HepG2 (cell line): ENCODE data around the gene GSTK1. TPM values are rescaled to one million over a fixed set of nuclear protein-coding genes. Genes with fewer than 3 reads are reported as not detected.

Experiments
- ATAC-seq: fragments of 200-7000 bp; cut with Tn5 transposase; 3 replicates; pipeline ENCODE4 v1.9.1; 2020; ENCODE audit warnings: mild to moderate bottlenecking, moderate library complexity
- BruUV-seq: library from RNA; stranded (reverse); fragments of 400-500 nt; replicated peaks from 2 replicates; lab custom pipeline; 2021; lab: Mats Ljungman, UMichigan
- CTCF ChIA-PET: fragments of 300-600 bp; formaldehyde crosslinking; extraction: SDS; loops from one replicate; lab custom pipeline; 2021; ENCODE audit warnings: low total read pairs, inconsistent platforms, low intra/inter-chr PET ratio; lab: Yijun Ruan, JAX
- POLR2A ChIA-PET: fragments of 350-600 bp; sonication (Branson Sonifier 250); formaldehyde crosslinking; loops from one replicate; lab custom pipeline; 2020; ENCODE audit warnings: antibody characterized with exemption, inconsistent platforms; lab: Yijun Ruan, JAX
- DNase-seq: peaks from one replicate; pipeline ENCODE4 v3.0.0-alpha.2; 2015; ENCODE audit warnings: low spot score
- FAIRE-seq: peaks from 3 replicates; lab custom pipeline; 2011; peaks lifted over from hg19 to GRCh38; lab: Jason Lieb, UNC
- H2AFZ ChIP-seq: one replicate; pipeline ENCODE4 v1.6.1; 2011; ENCODE audit warnings: low read length, inconsistent platforms
- H3K27ac ChIP-seq: fragments of 300-600 bp; 3 replicates; pipeline ENCODE4 v1.8.0; 2011; ENCODE audit warnings: mixed run types, mild to moderate bottlenecking, mixed read lengths, low read length, inconsistent platforms; ENCODE audit not compliant: insufficient read depth; ENCODE audit errors: extremely low read length
- H3K27me3 ChIP-seq, 2 experiments: fragments of 200-600 bp in 1 of 2; 2 replicates in 1 of 2; 3 replicates in 1 of 2; pipeline versions ENCODE4 v1.6.0 to v1.8.0; 2011; ENCODE audit warnings: low read length in 2 of 2, mild to moderate bottlenecking in 2 of 2, moderate library complexity in 2 of 2, inconsistent platforms in 1 of 2; ENCODE audit not compliant: insufficient read depth in 2 of 2, control insufficient read depth in 1 of 2
- H3K36me3 ChIP-seq, 2 experiments: fragments of 200-600 bp in 1 of 2; replicated peaks in 1 of 2; 2 replicates in 1 of 2; 3 replicates in 1 of 2; pipeline versions ENCODE4 v1.5.1 to v1.8.0; 2011; ENCODE audit warnings: low read length in 2 of 2, inconsistent platforms in 1 of 2; ENCODE audit not compliant: insufficient read depth in 2 of 2, control insufficient read depth in 1 of 2
- H3K4me1 ChIP-seq: 2 replicates; pipeline ENCODE4 v1.5.1; 2012; ENCODE audit warnings: low read length, inconsistent platforms; ENCODE audit not compliant: insufficient read depth
- H3K4me2 ChIP-seq: 2 replicates; pipeline ENCODE4 v1.6.0; 2011; ENCODE audit warnings: low read depth, low read length, inconsistent platforms
- H3K4me3 ChIP-seq, 3 experiments: fragments of 200-600 bp in 1 of 3; sonication (generic), shearing (Covaris generic) in 1 of 3; replicated peaks in 1 of 3; 2 replicates each; pipeline ENCODE4 v1.5.1; 2011 to 2016; ENCODE audit warnings: low read length in 3 of 3, inconsistent platforms in 2 of 3, low read depth in 2 of 3, mild to moderate bottlenecking in 2 of 3, control low read depth in 1 of 3, mixed read lengths in 1 of 3; ENCODE audit not compliant: insufficient read depth in 1 of 3
- H3K79me2 ChIP-seq: one replicate; pipeline ENCODE4 v1.6.1; 2011; ENCODE audit warnings: low read length, inconsistent platforms; ENCODE audit not compliant: insufficient read depth
- H3K9ac ChIP-seq: 2 replicates; pipeline ENCODE4 v1.6.0; 2011; ENCODE audit warnings: mild to moderate bottlenecking, low read depth, low read length, inconsistent platforms; ENCODE audit not compliant: insufficient read depth
- H3K9me3 ChIP-seq: 2 replicates; pipeline ENCODE4 v1.5.1; 2012; ENCODE audit warnings: mild to moderate bottlenecking, low read length
- H4K20me1 ChIP-seq: 2 replicates; pipeline ENCODE4 v1.6.0; 2011; ENCODE audit warnings: inconsistent platforms, mild to moderate bottlenecking, low read length, moderate library complexity; ENCODE audit not compliant: insufficient read depth
- CHD4 ChIP-seq: fragments of 200-600 bp; sonication (generic); IDR thresholded peaks from 2 replicates; pipeline ENCODE4 v1.7.0; 2017; ENCODE audit warnings: mild to moderate bottlenecking, low read length, borderline replicate concordance
- GABPB1 ChIP-seq: IDR thresholded peaks from 2 replicates; pipeline ENCODE4 v1.6.1; 2016; ENCODE audit warnings: mild to moderate bottlenecking, missing genetic modification reagents, moderate library complexity, missing compliant biosample characterization
- IRF9 ChIP-seq: sonication (generic); formaldehyde crosslinking; IDR thresholded peaks from 2 replicates; pipeline ENCODE4 v1.8.0; 2022; ENCODE audit warnings: missing genetic modification reagents, mild to moderate bottlenecking, borderline replicate concordance
- KLF15 ChIP-seq: sonication (generic); formaldehyde crosslinking; IDR thresholded peaks from 2 replicates; pipeline ENCODE4 v1.8.1; 2023; ENCODE audit warnings: borderline replicate concordance, mild to moderate bottlenecking, inconsistent platforms, missing genetic modification reagents, mixed read lengths
- NFKB2 ChIP-seq: sonication (generic); formaldehyde crosslinking; IDR thresholded peaks from 2 replicates; pipeline ENCODE4 v1.4.0; 2020; ENCODE audit warnings: missing genetic modification reagents, borderline replicate concordance
- POLR2AphosphoS2 ChIP-seq: IDR thresholded peaks from 2 replicates; pipeline ENCODE4 v1.6.1; 2011; ENCODE audit warnings: low read depth, low read length, improper control_type of control experiment
- RFXANK ChIP-seq: IDR thresholded peaks from 2 replicates; pipeline ENCODE4 v1.6.1; 2016
- RFXAP ChIP-seq: sonication (generic); formaldehyde crosslinking; IDR thresholded peaks from 2 replicates; pipeline ENCODE4 v1.4.0; 2020; ENCODE audit warnings: missing genetic modification reagents, borderline replicate concordance
- SALL1 ChIP-seq: sonication (generic); formaldehyde crosslinking; IDR thresholded peaks from 2 replicates; pipeline ENCODE4 v1.8.0; 2022; ENCODE audit warnings: mild to moderate bottlenecking, missing genetic modification reagents
- ZBTB3 ChIP-seq: sonication (generic); formaldehyde crosslinking; IDR thresholded peaks from 2 replicates; pipeline ENCODE4 v1.4.0; 2020; ENCODE audit warnings: low read depth, mild to moderate bottlenecking, moderate library complexity, missing genetic modification reagents, borderline replicate concordance
- ZNF260 ChIP-seq: sonication (generic); formaldehyde crosslinking; IDR thresholded peaks from 2 replicates; pipeline ENCODE4 v1.4.0; 2020; ENCODE audit warnings: missing genetic modification reagents, low read depth, mild to moderate bottlenecking, borderline replicate concordance
- ZNF597 ChIP-seq: sonication (generic); formaldehyde crosslinking; IDR thresholded peaks from 2 replicates; pipeline ENCODE4 v1.5.0; 2020; ENCODE audit warnings: missing genetic modification reagents
- ZNF614 ChIP-seq: IDR thresholded peaks from 2 replicates; pipeline ENCODE4 v1.6.1; 2018; ENCODE audit warnings: missing biosample characterization, missing genetic modification reagents, inconsistent platforms, borderline replicate concordance
- ZSCAN31 ChIP-seq: sonication (generic); formaldehyde crosslinking; IDR thresholded peaks from 2 replicates; pipeline ENCODE4 v1.5.0; 2020; ENCODE audit warnings: low read depth, mild to moderate bottlenecking, missing genetic modification reagents
- WGBS: methylation state at CpG from one replicate; pipeline ENCODE4 v1.1.6; 2017; ENCODE audit warnings: low lambda C conversion rate; 5-methylcytosine and 5-hydroxymethylcytosine counted together
- in situ Hi-C: cut with HindIII; loops from 2 replicates; pipeline ENCODE4 v1.10.0; 2017; ENCODE audit warnings: low pct_unique_long_range_greater_than_20kb; ENCODE audit not compliant: extremely low pct_ligation_motif_present
- intact Hi-C: fragments of 100-400 bp; cut with micrococcal nuclease; formaldehyde crosslinking; loops from one replicate; pipeline ENCODE4 v1.10.0; 2022; ENCODE audit not compliant: unreplicated experiment
- polyA plus RNA-seq, 8 experiments: library from polyadenylated mRNA; depleted of rRNA in 3 of 8; stranded (reverse) in 7 of 8; unstranded in 1 of 8; fragments of >200 nt; fragmentation: Illumina TruSeq in 4 of 8; extraction: Trizol in 4 of 8; gene quantifications; 2 replicates each; pipeline versions ENCODE4 v1.2.1 to v1.2.3, GENCODE V29; 2011 to 2016; ENCODE audit warnings: low read depth in 4 of 8, missing spikeins in 1 of 8, mixed read lengths in 1 of 8; ENCODE audit not compliant: insufficient read depth in 1 of 8
- total RNA-seq, 5 experiments: library from RNA; depleted of rRNA; stranded (reverse); fragments of >200 nt; fragmentation: Illumina TruSeq; extraction: Trizol; gene quantifications; 2 replicates each; pipeline ENCODE4 v1.2.3, GENCODE V29; 2016; ENCODE audit warnings: low read depth in 1 of 5
- TF ChIP-seq, protein P1 (sequence below): sonication (generic); formaldehyde crosslinking; IDR thresholded peaks from 2 replicates; pipeline ENCODE4 v1.8.0; 2022; ENCODE audit warnings: missing genetic modification reagents, low read depth, mild to moderate bottlenecking, borderline replicate concordance

GSTK1 gene
- total and polyA plus RNA-seq, 2 of the 13 experiments (the other 11 are each of a cell fraction or from before 2014, with no cell fraction given): 64.6 to 92.1 TPM

DNA sequence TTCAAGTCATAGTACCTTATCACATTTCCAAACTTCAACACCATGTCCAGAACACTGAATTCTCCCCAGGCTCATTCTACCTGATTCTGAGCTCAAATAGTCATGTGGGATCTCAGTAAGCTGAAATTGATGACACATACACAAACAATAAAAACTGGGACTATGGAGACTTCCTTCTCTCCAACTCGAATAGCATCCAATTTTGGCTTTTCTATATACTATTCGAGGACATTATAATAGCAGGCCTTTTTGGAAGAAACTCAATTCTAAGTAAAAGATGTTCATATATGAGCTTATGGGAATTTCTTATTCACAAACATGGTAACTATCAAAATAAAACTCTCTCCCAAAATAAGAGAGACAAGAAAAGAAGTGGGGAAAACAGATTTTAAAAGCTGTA is 42.0 kb upstream of the GSTK1 start:
- no peak overlapping the region for H3K9ac ChIP-seq
- ATAC-seq (no peak), DNase-seq (no peak), FAIRE-seq (no peak)
- no peaks in the 10 kb centered on the region for H3K36me3 ChIP-seq
- WGBS: 0% methylated on average over 2 of the region's 2 CpGs
- TF ChIP-seq RFXAP (CRISPR knock-in tag) (no peak), ZSCAN31 (CRISPR knock-in tag) (no peak), IRF9 (no peak), SALL1 (CRISPR knock-in tag) (no peak), NFKB2 (CRISPR knock-in tag) (no peak), ZNF614 (no peak), ZNF597 (no peak), ZNF260 (CRISPR knock-in tag) (no peak), CHD4 (no peak), ZBTB3 (no peak), POLR2AphosphoS2 (no peak), RFXANK (no peak), GABPB1 (CRISPR knock-in tag) (no peak), KLF15 (no peak)
- TF ChIP-seq, protein P1, sequence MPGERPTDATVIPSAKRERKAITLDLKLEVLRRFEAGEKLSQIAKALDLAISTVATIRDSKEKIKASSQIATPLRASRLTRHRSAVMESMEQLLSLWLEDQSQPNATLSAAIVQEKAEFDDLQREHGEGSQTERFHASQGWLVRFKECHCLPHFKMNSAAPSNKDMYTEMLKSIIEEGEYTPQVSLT (CRISPR knock-in tag): no peak
- no peak overlapping the region for H3K4me2 ChIP-seq
- in situ Hi-C loops (no loop called here), intact Hi-C loops (no loop called here)
- no peaks in the 10 kb centered on the region for H3K79me2 ChIP-seq
- H3K4me3 ChIP-seq: no peak overlapping the region
- BruUV-seq: no TSS peak
- no peaks in the 10 kb centered on the region for H3K4me1 ChIP-seq
- POLR2A ChIA-PET: no interaction called here
- no peak overlapping the region for H2AFZ ChIP-seq
- H4K20me1 ChIP-seq: no peaks in the 10 kb centered on the region
- CTCF ChIA-PET: no interaction called here
- H3K9me3 ChIP-seq: no peaks in the 10 kb centered on the region
- 0 out of 5 replicates have a peak, but pooled peaks cover 0 to 6% of the 10 kb centered on the region in 2 experiments for H3K27me3 ChIP-seq
- H3K27ac ChIP-seq: no peak overlapping the region
